ENCODE measurements around the gene ZNF275.

Gene ZNF275

DNA sequence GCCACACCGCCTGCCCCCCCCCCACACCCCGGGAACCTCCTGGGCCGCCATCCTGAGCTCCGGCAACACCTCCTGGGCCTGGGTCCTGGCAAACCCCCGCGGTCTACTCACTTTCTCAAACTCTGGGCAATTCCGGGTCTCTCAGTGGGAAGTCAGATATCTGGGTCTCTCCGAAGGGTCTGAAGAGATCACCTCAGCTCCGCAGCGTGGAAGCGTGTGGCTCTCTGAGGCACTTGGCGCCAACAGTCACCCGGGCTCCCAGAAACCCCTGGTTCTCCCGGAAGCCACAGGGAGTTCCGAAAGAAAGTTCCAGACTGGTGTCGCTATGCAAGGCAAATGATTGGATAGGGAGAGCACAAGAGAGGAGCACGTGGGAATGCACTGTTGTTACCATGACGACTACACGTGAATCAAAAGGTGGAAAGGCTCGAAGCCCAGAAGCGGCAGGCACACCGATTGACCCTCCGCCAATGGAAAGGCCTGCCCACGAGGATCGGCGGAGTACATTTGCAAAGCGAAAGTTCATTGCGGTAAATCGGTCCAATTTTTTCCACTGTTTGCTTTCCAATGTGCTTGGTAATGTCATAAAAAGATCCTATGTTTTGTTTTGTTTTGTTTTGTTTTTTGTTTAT, 67.3 kb downstream of the ZNF275 start, which contains the start of gene PNMA6E:
PNMA6E (minus strand) TSS at position 218 of the 632 bp plus-strand sequence. CDS start 2,501 bp downstream, outside the sequence.
- ATAC-seq, result no peak
- TF ChIP-seq, protein P1, sequence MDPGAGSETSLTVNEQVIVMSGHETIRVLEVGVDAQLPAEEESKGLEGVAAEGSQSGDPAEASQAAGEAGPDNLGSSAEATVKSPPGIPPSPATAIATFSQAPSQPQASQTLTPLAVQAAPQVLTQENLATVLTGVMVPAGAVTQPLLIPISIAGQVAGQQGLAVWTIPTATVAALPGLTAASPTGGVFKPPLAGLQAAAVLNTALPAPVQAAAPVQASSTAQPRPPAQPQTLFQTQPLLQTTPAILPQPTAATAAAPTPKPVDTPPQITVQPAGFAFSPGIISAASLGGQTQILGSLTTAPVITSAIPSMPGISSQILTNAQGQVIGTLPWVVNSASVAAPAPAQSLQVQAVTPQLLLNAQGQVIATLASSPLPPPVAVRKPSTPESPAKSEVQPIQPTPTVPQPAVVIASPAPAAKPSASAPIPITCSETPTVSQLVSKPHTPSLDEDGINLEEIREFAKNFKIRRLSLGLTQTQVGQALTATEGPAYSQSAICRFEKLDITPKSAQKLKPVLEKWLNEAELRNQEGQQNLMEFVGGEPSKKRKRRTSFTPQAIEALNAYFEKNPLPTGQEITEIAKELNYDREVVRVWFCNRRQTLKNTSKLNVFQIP (CRISPR knock-in tag; IDR thresholded peaks at IDR 0.05; ENCODE audit: borderline replicate concordance, low read depth), result no peak
